ENCODE results near the gene TMPRSS6. TPM values are rescaled to one million over a fixed set of nuclear protein-coding genes. Genes with fewer than 3 reads are reported as not detected.

Gene TMPRSS6
- total RNA-seq, 1 donor from 2014 or later, result not detected

DNA sequence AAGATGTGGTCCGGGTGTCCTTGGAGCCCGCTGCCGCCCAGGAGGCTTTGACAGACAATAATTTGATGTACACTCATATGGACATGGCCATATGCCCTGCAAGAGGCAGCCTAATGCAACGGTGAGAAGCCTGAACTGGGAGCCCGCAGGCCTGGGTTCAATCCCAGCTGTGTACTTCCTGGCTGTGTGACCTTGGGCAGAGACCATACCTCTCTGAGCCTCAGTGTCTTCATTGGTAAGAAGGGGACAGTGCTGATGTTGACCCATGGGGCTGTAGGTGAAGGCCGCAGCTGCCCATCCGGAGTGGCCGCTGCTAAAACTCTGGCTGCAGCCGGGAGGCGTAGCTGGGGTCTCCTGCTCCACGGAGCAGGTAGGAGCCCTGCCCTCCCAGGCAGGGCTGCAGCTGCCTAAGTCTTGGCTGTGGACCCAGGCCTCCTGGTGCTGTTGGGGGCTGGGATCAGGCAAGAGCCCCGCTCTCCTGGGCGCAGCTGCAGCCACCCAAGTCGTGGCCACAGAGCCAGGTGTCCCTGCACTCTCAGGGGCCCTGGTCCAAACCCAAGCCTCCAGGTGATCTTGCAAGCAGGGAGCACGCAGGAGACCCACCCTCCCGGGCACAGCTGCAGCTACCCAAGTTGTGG is 31.3 kb upstream of the TMPRSS6 start:
- no peak for DNase-seq (ENCODE audit: low read depth)

DNA sequence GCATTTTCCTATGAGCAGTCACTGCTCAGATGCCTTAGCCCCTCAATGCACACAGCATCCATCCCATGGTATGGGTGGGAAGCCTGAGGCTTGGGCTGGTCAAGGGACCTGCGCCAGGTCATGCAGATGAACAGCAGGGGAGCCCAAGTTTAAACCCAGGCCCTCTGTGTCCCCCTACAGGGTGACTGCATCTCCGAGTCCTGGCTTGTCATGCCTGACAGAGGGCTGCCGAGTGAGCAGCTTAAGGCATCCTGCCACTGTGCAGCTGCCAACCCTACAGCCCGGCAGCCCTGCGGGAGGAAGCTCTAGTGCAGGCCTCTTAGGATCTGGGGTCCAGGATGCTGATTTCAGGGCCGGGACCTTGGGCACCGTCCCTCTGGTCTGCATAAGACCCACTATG is 30.2 kb upstream of the TMPRSS6 start:
- peak; percentile 16 for DNase-seq (ENCODE audit: low read depth)

DNA sequence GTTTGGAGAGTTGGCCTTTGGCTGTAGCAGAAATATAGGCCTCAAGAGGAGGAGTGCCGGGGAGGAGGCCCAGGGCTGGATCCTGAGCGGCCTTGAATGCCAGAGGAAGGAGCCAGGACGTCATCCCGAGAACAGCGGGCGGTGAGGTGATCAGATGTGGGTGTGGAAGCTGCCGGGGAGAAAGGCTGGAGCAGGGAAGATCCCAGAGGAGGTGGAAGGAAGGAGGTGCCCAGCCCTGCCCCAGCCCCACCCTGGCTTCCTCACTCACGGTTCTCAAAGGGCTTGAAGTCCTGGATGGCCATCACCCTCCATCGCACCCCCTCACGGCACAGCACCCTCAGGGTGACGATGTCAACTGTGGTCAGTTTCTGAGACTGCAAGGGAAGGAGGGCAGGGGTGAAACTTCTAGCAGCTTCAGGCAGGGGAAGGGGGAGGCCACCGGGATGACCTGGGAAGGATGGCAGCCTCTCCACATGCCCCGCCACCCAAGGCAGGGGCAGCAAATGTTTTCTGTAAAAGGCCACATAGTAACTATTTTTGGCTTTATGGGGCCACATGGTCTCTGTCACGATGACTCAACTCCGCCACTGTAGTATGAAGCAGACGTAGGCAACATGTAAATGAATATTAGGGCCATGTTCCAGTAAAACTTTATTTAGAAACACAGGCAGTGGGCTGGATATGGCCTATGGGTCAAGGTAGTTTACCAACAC is 29.5 kb upstream of the TMPRSS6 start:
- DNase-seq (ENCODE audit: low read depth), result peak; percentile 24

DNA sequence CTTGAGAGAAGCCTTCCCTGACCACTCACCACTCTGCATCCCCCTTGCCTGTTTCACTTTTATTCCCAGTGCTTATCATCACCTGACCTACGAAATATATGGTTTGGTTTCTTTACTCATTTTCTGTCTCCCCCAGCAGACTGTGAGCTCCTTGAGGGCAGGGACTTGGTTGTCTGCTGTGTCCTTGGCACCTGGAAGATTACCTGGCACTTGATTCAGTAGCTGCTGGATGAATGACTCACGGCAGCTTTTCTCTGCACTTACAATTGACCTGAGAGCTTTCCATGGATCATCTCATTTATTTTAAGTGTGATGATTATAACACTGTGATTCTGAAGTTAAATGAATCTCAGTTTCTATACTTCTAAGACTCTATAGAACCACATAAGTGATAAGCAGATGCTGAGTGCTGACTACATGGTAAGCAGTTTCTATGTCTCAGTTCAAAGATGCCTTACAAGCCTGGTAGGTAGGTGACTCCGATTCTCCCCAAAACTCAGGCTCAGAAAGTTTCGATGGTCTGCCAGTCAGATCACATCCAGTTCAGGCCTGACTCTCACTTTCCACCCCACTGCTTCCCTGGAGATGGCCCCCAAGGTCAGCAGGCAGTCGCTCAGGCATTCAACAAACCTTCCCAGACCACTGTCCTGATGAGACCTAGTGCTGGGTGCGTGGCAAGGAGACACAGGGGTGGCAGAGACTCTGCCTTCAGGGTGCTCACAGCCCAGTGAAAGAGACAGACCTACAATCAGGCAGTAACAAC is 28.6 kb upstream of the TMPRSS6 start:
- no peak for DNase-seq (ENCODE audit: low read depth)

DNA sequence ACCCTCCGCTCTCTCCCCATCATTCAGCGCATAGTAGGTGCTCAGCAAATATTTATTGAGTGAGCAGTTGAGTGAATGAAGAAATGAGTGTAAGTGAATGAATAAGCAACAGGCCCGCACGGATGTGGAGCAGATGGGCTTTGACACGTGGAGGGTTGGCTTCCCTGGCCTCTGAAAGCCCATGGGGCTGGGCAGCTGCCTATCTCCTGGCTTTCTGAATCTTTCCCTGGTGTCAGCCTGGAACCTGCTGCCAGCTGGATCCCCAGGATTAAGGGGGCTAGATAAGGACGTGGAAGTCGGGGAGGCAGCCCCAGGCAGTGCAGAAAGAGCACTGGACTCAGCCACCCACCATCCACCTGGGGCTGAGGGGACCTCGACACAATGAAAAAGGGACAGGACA is 27.6 kb upstream of the TMPRSS6 start:
- no peak for DNase-seq (ENCODE audit: low read depth)

GRCh38 chr22:37135023-37135422 is 25.5 kb upstream of the TMPRSS6 start:
- no peak for DNase-seq (ENCODE audit: low read depth)

GRCh38 chr22:37133304-37134018 is 23.9 kb upstream of the TMPRSS6 start:
- DNase-seq (ENCODE audit: low read depth), result no peak

GRCh38 chr22:37132773-37133172 is 23.3 kb upstream of the TMPRSS6 start:
- no peak for DNase-seq (ENCODE audit: low read depth)

- DNase-seq (ENCODE audit: low read depth), result no peak
Observed at GRCh38 chr22:37129866-37130441, 20.4 kb upstream of the TMPRSS6 start.

DNA sequence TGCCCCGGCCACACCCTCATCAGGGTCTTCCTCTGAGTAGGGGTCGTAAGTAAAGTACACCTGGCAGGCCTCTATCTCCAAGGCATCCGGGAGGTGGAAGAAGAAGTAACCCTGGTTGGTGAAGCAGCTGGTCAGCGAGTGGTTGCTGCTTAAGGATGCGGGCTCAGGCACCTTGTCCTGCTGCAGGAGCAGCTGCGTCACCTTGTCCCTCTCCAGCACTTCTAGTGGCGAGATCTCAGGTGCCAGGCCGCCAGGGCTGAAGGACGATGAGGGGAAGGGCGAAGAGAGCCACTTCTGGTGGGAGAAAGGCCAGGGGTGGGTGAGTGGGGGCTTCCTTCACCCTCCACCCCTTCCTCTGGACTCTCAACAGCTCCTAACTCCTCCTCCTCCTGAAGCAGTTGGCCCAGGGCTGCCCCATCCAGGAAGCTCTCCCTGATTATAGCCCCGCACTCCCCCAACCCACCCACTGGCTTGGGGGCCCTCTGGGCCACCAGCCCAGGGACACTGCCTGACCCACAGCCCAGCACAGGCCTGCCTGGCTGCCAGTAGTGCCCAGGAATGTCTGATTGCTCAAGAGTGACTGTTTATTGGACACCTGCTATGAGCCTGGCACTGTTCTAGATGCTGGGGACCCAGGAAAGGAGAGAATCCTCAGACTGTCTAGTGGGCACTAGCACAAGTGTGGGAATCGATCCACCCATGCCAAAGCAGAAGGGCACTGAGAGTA is 19.2 kb upstream of the TMPRSS6 start:
- no peak for DNase-seq (ENCODE audit: low read depth)

GRCh38 chr22:37127350-37127878 is 17.9 kb upstream of the TMPRSS6 start:
- DNase-seq (ENCODE audit: low read depth), result no peak

GRCh38 chr22:37126882-37127281 is 17.4 kb upstream of the TMPRSS6 start:
- DNase-seq (ENCODE audit: low read depth), result no peak

DNA sequence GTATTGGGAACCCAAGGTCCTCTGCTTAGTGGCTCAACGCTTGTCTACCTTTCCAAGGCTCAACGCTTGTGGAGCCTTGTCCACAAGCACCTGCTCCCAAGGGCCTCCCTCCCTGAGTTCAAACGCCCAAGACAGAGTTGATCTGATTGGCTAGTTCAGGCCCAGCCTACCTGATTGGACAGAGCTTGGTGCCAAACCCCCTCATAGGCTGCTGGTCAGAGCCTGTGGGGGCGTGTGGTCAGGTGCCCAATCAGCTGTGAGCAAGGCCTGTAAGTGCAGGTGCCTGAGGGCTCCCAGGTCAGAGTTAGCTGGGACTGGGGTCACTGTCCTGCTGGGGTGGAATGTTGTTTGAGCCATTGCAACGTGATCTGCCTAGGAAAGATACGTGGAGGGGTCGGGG is 16.9 kb upstream of the TMPRSS6 start:
- no peak for DNase-seq (ENCODE audit: low read depth)

- no peak for DNase-seq (ENCODE audit: low read depth)
Observed at GRCh38 chr22:37123649-37124048, 14.1 kb upstream of the TMPRSS6 start.

- no peak for DNase-seq (ENCODE audit: low read depth)
Observed at GRCh38 chr22:37122598-37123180, 13.2 kb upstream of the TMPRSS6 start.

DNA sequence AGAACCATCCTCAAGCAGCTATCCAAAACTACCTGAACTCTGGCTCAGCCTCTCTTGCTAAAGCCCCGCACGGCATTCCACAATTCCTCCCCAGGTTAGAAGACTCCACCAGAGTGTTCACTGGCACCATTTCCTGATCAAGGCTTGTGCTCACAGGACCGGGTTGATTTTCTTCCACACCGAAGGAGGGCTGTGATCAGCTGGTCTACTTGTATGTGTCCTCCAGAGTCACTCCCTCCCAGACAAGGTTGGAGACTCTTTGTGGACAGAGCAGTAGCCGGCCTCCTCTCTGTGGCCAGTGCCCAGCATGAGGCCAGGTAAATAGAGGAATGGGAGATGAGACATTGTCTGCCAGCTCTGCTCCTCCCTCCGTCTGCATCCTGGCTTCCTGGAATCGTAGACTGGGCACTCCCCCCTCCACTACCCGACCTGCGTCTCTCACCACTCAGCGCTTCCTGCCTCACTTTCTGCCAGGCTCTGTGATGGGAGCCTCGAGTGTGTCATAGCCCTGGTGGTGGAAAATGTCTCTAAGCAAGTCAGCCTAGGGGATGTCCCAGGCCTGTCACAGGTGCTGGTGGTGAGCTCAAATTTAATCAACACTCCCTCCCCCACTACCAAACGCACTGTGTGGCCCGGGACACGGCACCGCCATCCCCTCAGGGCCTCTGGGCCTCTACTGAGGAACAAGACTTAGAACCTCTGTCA is 12.5 kb upstream of the TMPRSS6 start:
- DNase-seq (ENCODE audit: low read depth), result no peak

DNA sequence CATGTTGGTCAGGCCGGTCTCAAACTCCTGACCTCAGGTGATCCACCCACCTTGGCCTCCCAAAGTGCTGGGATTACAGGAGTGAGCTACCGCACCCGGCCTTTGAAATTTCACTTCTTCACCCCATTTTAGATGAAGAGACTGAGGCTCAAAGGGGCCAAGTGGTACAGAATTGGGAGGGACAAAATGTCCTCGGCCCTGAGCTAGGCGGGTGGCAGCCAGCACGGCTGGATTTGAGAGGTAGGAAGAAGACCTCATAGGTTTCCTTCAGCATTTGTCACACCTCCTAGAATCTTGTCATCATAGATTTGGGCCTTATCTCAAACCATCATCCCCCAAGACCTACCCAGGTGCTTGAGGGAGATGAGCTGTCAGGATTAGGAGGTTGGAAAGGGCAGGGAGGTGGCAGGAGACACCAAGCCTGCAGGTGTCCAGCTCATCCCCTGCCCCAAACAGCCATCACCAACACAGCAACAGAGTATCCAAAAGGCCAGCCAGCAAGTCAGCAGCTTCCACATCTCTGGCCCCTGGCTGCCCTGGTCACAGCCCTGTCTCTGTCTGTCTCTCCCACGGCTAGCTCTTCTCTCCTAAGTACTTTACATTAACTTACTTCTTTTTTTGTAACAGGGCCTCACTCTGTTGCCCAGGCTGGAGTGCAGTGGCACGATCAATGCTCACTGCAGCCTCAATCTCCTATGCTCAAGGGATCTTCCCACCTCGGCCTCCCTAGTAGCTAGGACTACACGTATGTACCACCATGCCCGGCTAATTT is 11.2 kb upstream of the TMPRSS6 start:
- no peak for DNase-seq (ENCODE audit: low read depth)

- DNase-seq (ENCODE audit: low read depth), result no peak
Observed at GRCh38 chr22:37119872-37120271, 10.4 kb upstream of the TMPRSS6 start.

GRCh38 chr22:37118083-37118482 is 8.6 kb upstream of the TMPRSS6 start:
- DNase-seq (ENCODE audit: low read depth), result no peak

Measured in myocyte (in vitro differentiated cells).